ENCODE data around the gene IL1RAP.

Gene IL1RAP

DNA sequence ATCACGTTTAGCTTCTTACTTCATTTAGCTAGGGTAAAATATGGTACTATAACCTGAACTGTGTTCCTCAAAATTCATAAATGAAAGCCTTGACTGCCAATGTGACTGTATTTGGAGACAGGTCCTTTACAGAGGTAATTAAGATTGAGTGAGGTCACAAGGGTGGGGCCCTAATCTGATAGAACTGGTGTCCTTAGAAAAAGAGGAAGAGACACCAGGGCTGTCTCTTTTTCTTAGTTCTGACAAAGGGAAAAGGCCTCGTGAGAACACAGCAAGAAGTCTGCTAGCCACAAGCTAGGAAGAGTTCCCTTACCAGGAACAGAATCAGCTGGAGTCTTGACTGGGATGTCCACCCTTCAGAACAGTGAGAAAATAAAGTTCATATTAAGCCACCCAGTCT, 185.9 kb downstream of the IL1RAP start:
- Histone ChIP-seq H3K27me3 (ENCODE audit: control insufficient read depth, insufficient read depth, low read length) (no peaks in the 10 kb centered on the region), H3K4me1 (no peaks in the 10 kb centered on the region), H3K36me3 (ENCODE audit: control insufficient read depth, insufficient read depth, low read length) (no peaks in the 10 kb centered on the region), H3K27ac (no peak overlapping the region), H3K4me2 (ENCODE audit: low read length) (no peak overlapping the region), H3K9me3 (ENCODE audit: control insufficient read depth, low read length) (no peaks in the 10 kb centered on the region), H3K9ac (no peak overlapping the region), H2AFZ (no peak overlapping the region), H3K79me2 (no peaks in the 10 kb centered on the region), H3K4me3 (ENCODE audit: low read depth, low read length) (no peak overlapping the region)
- TF ChIP-seq, protein P1, sequence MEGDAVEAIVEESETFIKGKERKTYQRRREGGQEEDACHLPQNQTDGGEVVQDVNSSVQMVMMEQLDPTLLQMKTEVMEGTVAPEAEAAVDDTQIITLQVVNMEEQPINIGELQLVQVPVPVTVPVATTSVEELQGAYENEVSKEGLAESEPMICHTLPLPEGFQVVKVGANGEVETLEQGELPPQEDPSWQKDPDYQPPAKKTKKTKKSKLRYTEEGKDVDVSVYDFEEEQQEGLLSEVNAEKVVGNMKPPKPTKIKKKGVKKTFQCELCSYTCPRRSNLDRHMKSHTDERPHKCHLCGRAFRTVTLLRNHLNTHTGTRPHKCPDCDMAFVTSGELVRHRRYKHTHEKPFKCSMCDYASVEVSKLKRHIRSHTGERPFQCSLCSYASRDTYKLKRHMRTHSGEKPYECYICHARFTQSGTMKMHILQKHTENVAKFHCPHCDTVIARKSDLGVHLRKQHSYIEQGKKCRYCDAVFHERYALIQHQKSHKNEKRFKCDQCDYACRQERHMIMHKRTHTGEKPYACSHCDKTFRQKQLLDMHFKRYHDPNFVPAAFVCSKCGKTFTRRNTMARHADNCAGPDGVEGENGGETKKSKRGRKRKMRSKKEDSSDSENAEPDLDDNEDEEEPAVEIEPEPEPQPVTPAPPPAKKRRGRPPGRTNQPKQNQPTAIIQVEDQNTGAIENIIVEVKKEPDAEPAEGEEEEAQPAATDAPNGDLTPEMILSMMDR (IDR thresholded peaks at IDR 0.05), result no peak

DNA sequence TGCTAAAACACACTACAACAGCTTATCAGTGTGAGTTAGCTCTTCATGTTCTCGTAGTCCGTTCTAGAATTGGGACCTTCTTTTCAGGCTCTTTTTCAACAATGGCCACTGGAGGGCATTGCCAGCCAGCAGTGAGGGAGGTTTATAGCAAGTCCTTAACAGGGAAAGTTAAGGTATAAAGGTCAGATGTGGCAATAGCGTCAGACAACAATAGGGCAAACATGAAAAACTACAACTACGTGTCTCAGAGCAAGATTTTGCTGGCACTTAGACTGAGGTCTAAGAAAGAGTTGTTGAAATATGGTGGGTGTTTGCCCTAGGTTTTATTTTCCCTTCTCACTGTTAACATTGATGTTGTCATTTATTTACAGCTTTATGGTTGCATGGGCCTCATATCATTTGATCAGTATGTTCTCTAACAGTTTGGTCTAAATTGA, 187.2 kb downstream of the IL1RAP start:
- Histone ChIP-seq H3K36me3 (ENCODE audit: control insufficient read depth, insufficient read depth, low read length) (no peaks in the 10 kb centered on the region), H3K4me2 (ENCODE audit: low read length) (no peak overlapping the region), H3K27ac (no peak overlapping the region), H3K79me2 (no peaks in the 10 kb centered on the region), H2AFZ (peak overlapping the region; percentile 5), H3K4me3 (ENCODE audit: low read depth, low read length) (no peak overlapping the region), H3K4me1 (no peaks in the 10 kb centered on the region), H3K27me3 (ENCODE audit: control insufficient read depth, insufficient read depth, low read length) (no peaks in the 10 kb centered on the region), H3K9me3 (ENCODE audit: control insufficient read depth, low read length) (no peaks in the 10 kb centered on the region), H3K9ac (no peak overlapping the region)
- TF ChIP-seq, protein P1 (IDR thresholded peaks at IDR 0.05), result peak; percentile 68

DNA sequence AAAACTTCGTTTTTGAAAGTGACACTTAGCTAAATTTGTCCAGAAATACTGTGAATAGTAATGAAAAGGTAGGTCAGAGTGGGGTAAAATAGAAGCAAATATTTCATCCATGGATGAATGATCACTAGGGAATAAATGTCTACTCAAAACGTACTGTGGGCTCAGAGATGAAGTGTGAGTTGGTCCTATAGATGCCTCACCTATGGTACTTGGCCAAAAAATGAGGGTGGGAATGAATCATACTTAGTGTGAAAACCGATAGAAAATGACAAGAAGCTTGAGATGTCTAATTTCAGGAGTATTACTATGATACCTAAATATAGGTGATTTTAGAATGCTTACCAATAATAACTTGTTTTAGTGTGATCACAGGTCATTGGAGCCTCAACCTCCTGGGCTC, 192.7 kb downstream of the IL1RAP start:
- Histone ChIP-seq H3K36me3 (ENCODE audit: control insufficient read depth, insufficient read depth, low read length) (no peaks in the 10 kb centered on the region), H3K27ac (no peak overlapping the region), H3K9me3 (ENCODE audit: control insufficient read depth, low read length) (no peaks in the 10 kb centered on the region), H3K79me2 (no peaks in the 10 kb centered on the region), H3K4me2 (ENCODE audit: low read length) (no peak overlapping the region), H3K4me3 (ENCODE audit: low read depth, low read length) (no peak overlapping the region), H3K27me3 (ENCODE audit: control insufficient read depth, insufficient read depth, low read length) (no peaks in the 10 kb centered on the region), H3K4me1 (no peaks in the 10 kb centered on the region), H3K9ac (no peak overlapping the region), H2AFZ (peak overlapping the region; percentile 26)
- TF ChIP-seq, protein P1 (IDR thresholded peaks at IDR 0.05), result no peak

Data from parathyroid adenoma (tissue), 2 donors.